GM21447 (cell line): ENCODE measurements around the gene RCOR2.

ENCODE experiments used
- ATAC-seq: cut with Tn5 transposase; IDR thresholded peaks from one replicate; pipeline ENCODE4 v1.9.1; 2021; ENCODE audit not compliant: unreplicated experiment

Gene RCOR2

GRCh38 chr11:63923319-63923718 lies 6.4 kb upstream of the RCOR2 start:
- no peak for ATAC-seq

- no peak for ATAC-seq
These were observed 5.8 kb upstream of the RCOR2 start for GRCh38 chr11:63922673-63923192.

- ATAC-seq: no peak
These were observed 4.0 kb upstream of the RCOR2 start for GRCh38 chr11:63920939-63921417.

- ATAC-seq: no peak
These were observed 3.4 kb upstream of the RCOR2 start for GRCh38 chr11:63920126-63920938.

- no peak for ATAC-seq
These were observed 2.5 kb upstream of the RCOR2 start for GRCh38 chr11:63919267-63920125.

GRCh38 chr11:63918507-63919191 lies 1.7 kb upstream of the RCOR2 start:
- ATAC-seq: no peak

- ATAC-seq: no peak
These were observed 935 bp upstream of the RCOR2 start for GRCh38 chr11:63917692-63918506.

GRCh38 chr11:63915961-63916836 lies 765 bp downstream of the RCOR2 start:
- no peak for ATAC-seq

- ATAC-seq: no peak
These were observed 1.9 kb downstream of the RCOR2 start for GRCh38 chr11:63914896-63915691.

- no peak for ATAC-seq
These were observed 2.8 kb downstream of the RCOR2 start for GRCh38 chr11:63913866-63914830.

GRCh38 chr11:63912678-63913077 lies 4.3 kb downstream of the RCOR2 start:
- no peak for ATAC-seq

GRCh38 chr11:63911876-63912275 lies 5.1 kb downstream of the RCOR2 start:
- no peak for ATAC-seq

- no peak for ATAC-seq
These were observed 5.5 kb downstream of the RCOR2 start for GRCh38 chr11:63911440-63911839.

GRCh38 chr11:63910675-63911074 lies 6.3 kb downstream of the RCOR2 start:
- no peak for ATAC-seq

- ATAC-seq: no peak
These were observed 7.1 kb downstream of the RCOR2 start for GRCh38 chr11:63909591-63910506.
